ENCODE results near the gene ZNF362.

ZNF362 gene

GRCh38 chr1:33254491-33254890 lies 1.8 kb upstream of the ZNF362 start:
- H3K4me3 ChIP-seq (ENCODE audit: low read length): no peak overlapping the region
- DNase-seq (ENCODE audit: low read depth): no peak
- TF ChIP-seq CTCF (conservative IDR thresholded peaks at IDR 0.05; ENCODE audit: low read depth, low read length): no peak

GRCh38 chr1:33255347-33256220 lies 708 bp upstream of the ZNF362 start:
- no peak for TF ChIP-seq CTCF (conservative IDR thresholded peaks at IDR 0.05; ENCODE audit: low read depth, low read length)
- peak overlapping the region; percentile 29 for H3K4me3 ChIP-seq (ENCODE audit: low read length)
- DNase-seq (ENCODE audit: low read depth): peak; percentile 15

GRCh38 chr1:33256221-33256470 lies 146 bp upstream of the ZNF362 start:
- H3K4me3 ChIP-seq (ENCODE audit: low read length): no peak overlapping the region
- TF ChIP-seq CTCF (conservative IDR thresholded peaks at IDR 0.05; ENCODE audit: low read depth, low read length): no peak
- no peak for DNase-seq (ENCODE audit: low read depth)

- DNase-seq (ENCODE audit: low read depth): no peak
- TF ChIP-seq CTCF (conservative IDR thresholded peaks at IDR 0.05; ENCODE audit: low read depth, low read length): no peak
- peak overlapping the region; percentile 84 for H3K4me3 ChIP-seq (ENCODE audit: low read length)
These were observed 997 bp downstream of the ZNF362 start for GRCh38 chr1:33257207-33257771.

GRCh38 chr1:33257772-33258712 lies 1.8 kb downstream of the ZNF362 start:
- DNase-seq (ENCODE audit: low read depth): no peak
- H3K4me3 ChIP-seq (ENCODE audit: low read length): peak overlapping the region; percentile 84
- TF ChIP-seq CTCF (conservative IDR thresholded peaks at IDR 0.05; ENCODE audit: low read depth, low read length): no peak

GRCh38 chr1:33258788-33259274 lies 2.5 kb downstream of the ZNF362 start:
- DNase-seq (ENCODE audit: low read depth): no peak
- no peak for TF ChIP-seq CTCF (conservative IDR thresholded peaks at IDR 0.05; ENCODE audit: low read depth, low read length)
- H3K4me3 ChIP-seq (ENCODE audit: low read length): no peak overlapping the region
